Skeletal muscle satellite cell (primary cell): Measurements from ENCODE around the gene NRBF2.
"Not testable (repeated sequence)": the region's sequence is repeated elsewhere in the genome, so short reads cannot be mapped to it uniquely, and the experiment has no call there.

Experiments used
- H3K27me3 ChIP-seq: 2 replicates; pipeline ENCODE4 v1.7.0; 2013; ENCODE audit warnings: low read length; ENCODE audit not compliant: control insufficient read depth, insufficient read depth
- H3K36me3 ChIP-seq: 2 replicates; pipeline ENCODE4 v1.7.0; 2013; ENCODE audit warnings: mild to moderate bottlenecking, control low read depth, low read length; ENCODE audit not compliant: insufficient read depth
- H3K4me1 ChIP-seq: 2 replicates; pipeline ENCODE4 v1.7.0; 2013; ENCODE audit warnings: low read length; ENCODE audit not compliant: control insufficient read depth, insufficient read depth
- H3K4me2 ChIP-seq: 2 replicates; pipeline ENCODE4 v1.7.0; 2013; ENCODE audit warnings: mild to moderate bottlenecking, low read length
- H3K4me3 ChIP-seq: 2 replicates; pipeline ENCODE4 v1.7.0; 2013; ENCODE audit warnings: low read length
- H3K9ac ChIP-seq: 2 replicates; pipeline ENCODE4 v1.7.0; 2013; ENCODE audit warnings: mild to moderate bottlenecking, low read depth, low read length, moderate library complexity
- H3K9me3 ChIP-seq: replicated peaks from 2 replicates; pipeline ENCODE4 v1.7.0; 2013; ENCODE audit warnings: mild to moderate bottlenecking, control low read depth, low read length

The NRBF2 gene

DNA sequence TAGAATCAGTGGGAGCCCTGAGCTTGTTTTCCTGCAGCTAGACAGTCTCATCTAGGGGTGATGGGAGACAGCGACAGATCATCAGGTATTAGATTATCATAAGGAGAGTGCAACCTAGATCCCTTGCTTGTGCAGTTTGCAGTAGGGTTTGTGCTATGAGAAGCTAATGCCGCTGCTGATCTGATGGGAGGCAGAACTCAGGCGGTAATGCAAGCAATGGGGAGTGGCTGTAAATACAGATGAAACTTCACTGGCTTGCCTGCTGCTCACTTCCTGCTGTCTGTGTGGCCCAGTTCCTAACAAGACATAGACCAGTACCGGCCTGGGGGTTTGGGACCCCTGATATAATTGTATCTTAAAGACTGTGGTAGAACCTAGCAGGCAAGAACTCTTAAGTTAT, 17.6 kb downstream of the NRBF2 start:
- Histone ChIP-seq H3K9ac (no peak overlapping the region), H3K4me3 (no peak overlapping the region), H3K27me3 (no peaks in the 10 kb centered on the region), H3K4me2 (no peak overlapping the region), H3K36me3 (peaks cover 38% of the 10 kb centered on the region), H3K9me3 (no peaks in the 10 kb centered on the region), H3K4me1 (peaks cover 8% of the 10 kb centered on the region)

DNA sequence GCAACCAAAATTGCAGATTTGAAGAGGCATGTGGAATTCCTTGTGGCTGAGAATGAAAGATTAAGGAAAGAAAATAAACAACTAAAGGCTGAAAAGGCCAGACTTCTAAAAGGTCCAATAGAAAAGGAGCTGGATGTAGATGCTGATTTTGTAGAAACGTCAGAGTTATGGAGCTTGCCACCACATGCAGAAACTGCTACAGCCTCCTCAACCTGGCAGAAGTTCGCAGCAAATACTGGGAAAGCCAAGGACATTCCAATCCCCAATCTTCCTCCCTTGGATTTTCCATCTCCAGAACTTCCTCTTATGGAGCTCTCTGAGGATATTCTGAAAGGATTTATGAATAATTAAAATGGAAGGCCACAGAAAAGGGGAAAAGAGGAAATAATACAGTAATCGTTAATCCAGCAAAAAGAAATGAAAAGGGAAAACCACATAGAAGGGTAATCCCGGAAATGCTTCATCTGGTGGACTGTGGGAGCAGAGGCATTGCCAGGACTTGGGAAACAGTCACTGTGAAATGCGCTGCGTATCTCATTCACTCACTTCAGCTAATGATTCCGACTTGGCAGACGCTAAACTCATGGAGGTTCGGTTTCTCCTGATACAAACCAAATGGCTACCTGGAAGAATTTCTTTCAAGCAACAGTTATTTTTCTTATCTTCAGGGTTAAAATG, 20.9 kb downstream of the NRBF2 start:
- not testable (repeated sequence) for H3K27me3 ChIP-seq, H3K9me3 ChIP-seq, H3K4me1 ChIP-seq, H3K4me2 ChIP-seq, H3K9ac ChIP-seq, H3K4me3 ChIP-seq
- H3K36me3 ChIP-seq, result peaks cover 37% of the 10 kb centered on the region

DNA sequence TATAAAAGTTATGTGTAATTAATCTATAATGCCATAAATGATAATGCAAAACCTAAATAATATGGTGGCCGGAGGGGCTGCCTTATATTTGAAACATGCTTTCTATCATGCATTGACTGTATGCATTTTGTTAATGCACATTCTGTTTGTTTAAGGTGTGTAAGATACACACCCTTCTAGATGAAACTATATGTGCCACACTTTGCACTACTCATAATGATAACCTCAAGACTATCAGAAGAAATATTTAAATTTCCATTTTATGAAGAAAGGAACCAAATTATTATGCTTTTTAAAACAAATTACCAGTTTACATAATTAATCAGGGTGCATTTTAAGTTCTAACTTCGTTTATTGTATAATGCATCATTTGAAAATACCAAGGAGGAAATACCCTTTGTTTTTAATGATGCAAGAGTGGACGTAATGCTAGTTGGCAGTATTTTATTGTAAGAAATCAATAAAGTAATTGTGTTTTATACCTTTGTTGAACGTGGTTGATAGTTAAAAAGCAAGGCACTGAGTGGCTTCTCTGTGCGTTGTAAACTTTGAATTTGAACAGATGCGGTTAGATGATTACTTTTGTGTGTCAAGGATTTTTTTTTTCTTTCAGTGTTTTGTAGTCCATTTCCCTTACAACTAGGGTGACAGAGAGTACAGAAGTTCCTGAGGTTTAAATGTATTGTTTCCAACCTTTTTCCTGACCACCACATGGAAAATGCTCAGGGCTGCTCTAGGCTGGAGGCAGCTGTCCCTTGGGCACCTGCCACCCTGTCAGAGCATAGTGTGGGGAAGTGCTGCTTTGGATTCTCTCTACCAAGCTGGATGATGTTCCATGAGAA, 21.6 kb downstream of the NRBF2 start:
- Histone ChIP-seq H3K4me3 (no peak overlapping the region), H3K4me2 (no peak overlapping the region), H3K4me1 (peaks cover 9% of the 10 kb centered on the region), H3K27me3 (no peaks in the 10 kb centered on the region), H3K36me3 (peaks cover 36% of the 10 kb centered on the region), H3K9me3 (no peaks in the 10 kb centered on the region), H3K9ac (no peak overlapping the region)

DNA sequence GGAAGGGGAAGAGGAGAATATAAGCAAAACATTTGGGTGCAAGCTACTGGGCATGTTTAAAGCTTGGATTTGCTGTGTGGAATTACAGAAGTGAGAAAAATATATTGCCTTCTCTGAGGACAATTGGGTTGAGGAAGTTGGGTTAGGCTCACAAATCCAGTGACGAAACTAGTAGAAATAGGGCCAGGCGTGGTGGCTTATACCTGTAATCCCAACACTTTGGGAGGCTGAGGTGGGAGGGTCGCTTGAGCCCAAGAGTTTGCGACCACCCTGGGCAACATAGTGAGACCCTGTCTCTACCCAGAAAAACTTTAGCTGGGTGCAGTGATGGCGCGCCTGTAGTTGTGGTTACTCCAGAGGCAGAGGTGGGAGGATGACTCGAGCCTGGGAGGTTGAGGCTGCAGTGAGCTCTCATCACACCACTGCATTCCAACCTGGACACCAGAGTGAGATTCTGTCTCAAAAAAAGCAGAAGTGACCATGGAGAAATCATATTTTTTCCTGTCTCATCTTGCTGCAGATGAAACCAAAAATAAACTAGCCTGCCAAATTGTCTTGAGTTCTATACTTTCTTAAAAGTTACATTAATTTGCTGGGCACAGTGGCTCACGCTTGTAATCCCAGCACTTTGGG, 22.4 kb downstream of the NRBF2 start:
- no peak overlapping the region for H3K9ac ChIP-seq
- H3K27me3 ChIP-seq, result no peaks in the 10 kb centered on the region
- no peaks in the 10 kb centered on the region for H3K9me3 ChIP-seq
- peaks cover 9% of the 10 kb centered on the region for H3K4me1 ChIP-seq
- no peak overlapping the region for H3K4me3 ChIP-seq
- no peak overlapping the region for H3K4me2 ChIP-seq
- peaks cover 33% of the 10 kb centered on the region for H3K36me3 ChIP-seq

DNA sequence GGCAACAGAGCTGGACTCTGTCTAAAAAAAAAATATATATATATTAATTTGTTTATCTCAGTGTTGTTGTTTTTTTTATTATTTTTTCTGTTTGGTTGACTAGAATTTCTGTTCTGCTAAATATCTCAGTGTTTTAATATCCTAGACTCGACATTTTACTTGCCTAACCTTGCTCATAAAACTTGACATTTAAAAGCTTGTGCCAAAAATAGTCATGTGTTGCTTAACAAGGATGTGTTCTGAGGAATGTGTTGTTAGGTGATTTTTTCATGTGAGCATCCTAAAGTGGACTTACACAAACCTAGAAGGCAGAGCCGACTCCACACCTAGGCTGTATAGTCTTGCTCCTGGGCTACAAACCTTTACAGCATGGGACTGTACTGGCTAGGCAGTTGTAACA, 23.1 kb downstream of the NRBF2 start:
- H3K36me3 ChIP-seq, result peaks cover 26% of the 10 kb centered on the region
- H3K4me1 ChIP-seq, result peaks cover 9% of the 10 kb centered on the region
- H3K9ac ChIP-seq, result no peak overlapping the region
- H3K9me3 ChIP-seq, result no peaks in the 10 kb centered on the region
- no peak overlapping the region for H3K4me2 ChIP-seq
- H3K4me3 ChIP-seq, result no peak overlapping the region
- H3K27me3 ChIP-seq, result no peaks in the 10 kb centered on the region

DNA sequence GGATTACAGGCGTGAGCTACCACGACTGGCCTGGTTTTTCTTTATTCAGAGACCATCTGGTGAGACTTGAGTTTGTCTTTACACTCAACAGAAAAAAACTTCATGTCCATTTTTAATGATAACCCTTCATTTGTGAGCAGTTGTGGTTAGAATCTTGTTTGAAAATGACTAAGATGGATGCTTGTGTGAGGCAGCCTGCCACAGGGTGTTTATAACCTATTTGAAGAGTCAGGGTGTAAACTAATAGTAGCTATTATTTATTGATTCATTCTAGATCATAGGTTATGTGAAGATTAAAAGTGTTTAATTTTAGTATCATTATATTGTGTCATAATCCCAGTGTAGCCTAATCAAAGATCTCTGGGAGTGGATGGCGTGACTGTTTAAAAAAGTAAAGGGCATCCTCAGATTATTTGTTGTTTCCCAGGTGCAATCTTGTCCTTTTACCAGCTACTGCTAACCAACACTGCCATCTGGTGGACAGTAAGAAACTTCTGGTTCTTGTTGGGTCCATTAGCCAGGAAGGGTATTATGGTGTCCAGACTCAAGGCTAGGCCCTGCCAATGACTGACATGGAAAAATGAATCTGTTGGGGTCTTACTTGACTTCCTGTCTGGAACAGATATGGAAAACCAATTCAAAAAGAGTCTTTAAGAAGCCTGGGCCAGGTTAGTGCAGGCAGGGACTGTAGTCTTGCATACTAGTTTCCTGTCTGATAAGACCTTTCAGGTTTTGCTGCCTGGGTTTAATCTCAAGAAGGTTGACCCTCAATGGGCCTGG, 24.9 kb downstream of the NRBF2 start:
- Histone ChIP-seq H3K9ac (no peak overlapping the region), H3K4me1 (peaks cover 9% of the 10 kb centered on the region), H3K4me2 (no peak overlapping the region), H3K27me3 (no peaks in the 10 kb centered on the region), H3K4me3 (no peak overlapping the region), H3K9me3 (no peaks in the 10 kb centered on the region), H3K36me3 (peaks cover 16% of the 10 kb centered on the region)

DNA sequence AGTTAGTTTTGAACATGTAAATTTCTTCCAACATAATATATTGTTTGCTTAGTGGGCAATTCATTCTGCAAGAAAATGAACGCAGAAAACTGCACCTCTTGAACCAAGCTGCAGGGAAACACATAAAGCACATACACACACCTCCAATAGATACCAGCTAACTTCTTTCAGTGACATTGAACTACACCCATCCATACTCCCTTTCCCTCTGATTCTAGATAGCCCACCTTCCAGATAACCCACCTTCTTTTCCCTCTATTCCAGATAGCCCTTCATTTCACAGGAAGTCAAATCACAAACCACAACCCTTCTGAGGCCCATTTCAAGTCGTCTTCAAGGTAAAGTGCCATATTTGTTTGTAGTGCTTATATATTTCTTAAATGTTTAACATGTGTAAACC, 28.5 kb downstream of the NRBF2 start:
- Histone ChIP-seq H3K27me3 (no peaks in the 10 kb centered on the region), H3K4me3 (no peak overlapping the region), H3K9me3 (no peaks in the 10 kb centered on the region), H3K4me1 (no peaks in the 10 kb centered on the region), H3K36me3 (peaks cover 23% of the 10 kb centered on the region), H3K9ac (no peak overlapping the region), H3K4me2 (no peak overlapping the region)

DNA sequence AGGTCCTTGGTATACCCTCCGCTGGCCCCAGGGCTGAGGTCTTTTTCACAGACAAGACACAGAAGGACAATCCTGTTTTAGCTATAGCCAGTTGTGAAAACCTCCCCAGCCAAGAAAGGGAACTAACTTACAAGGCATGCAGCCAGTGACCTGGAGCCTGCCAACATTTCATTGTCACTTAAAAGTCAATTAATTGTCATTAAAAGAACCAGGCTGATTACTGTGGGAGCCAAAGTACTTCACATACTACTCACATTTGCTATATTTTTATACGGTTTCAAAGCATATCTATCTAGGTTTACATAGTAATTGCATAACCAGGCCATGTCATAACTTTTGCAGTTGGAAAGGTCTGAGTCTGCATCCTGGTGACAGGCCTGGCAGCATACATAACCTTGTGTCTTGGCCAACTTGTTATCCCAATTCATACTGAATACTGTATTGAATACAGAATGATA, 31.1 kb downstream of the NRBF2 start:
- Histone ChIP-seq H3K4me2 (no peak overlapping the region), H3K4me3 (no peak overlapping the region), H3K4me1 (no peaks in the 10 kb centered on the region), H3K27me3 (no peaks in the 10 kb centered on the region), H3K9ac (no peak overlapping the region), H3K36me3 (peaks cover 31% of the 10 kb centered on the region), H3K9me3 (no peaks in the 10 kb centered on the region)

DNA sequence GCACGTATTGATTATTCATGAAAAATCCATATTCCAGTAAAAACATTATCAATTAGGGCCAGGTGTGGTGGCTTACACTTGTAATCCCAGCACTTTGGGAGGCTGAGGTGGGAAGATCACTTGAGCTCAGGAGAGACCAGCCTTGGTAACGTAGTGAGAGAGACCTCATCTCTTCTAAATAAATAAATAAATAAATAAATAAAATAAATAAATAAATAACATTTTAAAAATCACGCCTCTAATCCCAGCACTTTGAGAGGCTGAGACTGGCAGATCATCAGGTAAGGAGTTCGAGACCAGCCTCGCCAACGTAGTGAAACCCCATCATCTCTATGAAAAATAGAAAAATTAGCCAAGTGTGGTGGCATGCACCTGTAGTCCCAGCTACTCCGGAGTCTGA, 32.1 kb downstream of the NRBF2 start:
- Histone ChIP-seq H3K4me3 (no peak overlapping the region), H3K9me3 (no peaks in the 10 kb centered on the region), H3K4me2 (no peak overlapping the region), H3K27me3 (no peaks in the 10 kb centered on the region), H3K4me1 (no peaks in the 10 kb centered on the region), H3K9ac (no peak overlapping the region), H3K36me3 (peaks cover 40% of the 10 kb centered on the region)

DNA sequence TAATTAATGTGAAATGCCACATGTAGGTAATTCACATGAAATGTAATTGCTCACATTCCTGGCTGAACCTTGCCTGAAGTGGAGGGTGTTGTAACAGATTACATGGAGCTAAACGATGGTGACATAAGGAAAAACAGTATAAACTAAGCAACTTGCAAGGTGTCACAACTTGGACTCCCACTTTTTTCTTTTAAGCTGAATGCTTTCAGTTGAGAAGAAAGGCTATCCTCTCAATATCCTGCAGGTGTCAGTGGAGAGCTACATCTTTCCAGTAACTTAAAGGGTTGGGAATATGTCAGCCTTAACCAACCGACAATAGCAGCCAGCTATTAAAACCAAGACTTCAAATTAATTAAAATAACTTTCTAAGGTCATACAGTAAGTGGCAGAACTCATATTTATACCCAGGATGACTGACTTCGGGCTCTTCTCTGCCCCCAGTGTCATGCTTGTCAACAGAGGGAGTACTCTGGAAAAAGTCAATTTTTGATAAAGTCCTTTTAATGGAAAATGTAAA, 33.7 kb downstream of the NRBF2 start:
- no peak overlapping the region for H3K9ac ChIP-seq
- H3K4me2 ChIP-seq, result no peak overlapping the region
- no peaks in the 10 kb centered on the region for H3K9me3 ChIP-seq
- no peak overlapping the region for H3K4me3 ChIP-seq
- H3K4me1 ChIP-seq, result no peaks in the 10 kb centered on the region
- H3K27me3 ChIP-seq, result no peaks in the 10 kb centered on the region
- peaks cover 55% of the 10 kb centered on the region for H3K36me3 ChIP-seq
